ENCODE data around the gene THADA. TPM values are rescaled to one million over a fixed set of nuclear protein-coding genes. Genes with fewer than 3 reads are reported as not detected.
"Not testable (repeated sequence)": the region's sequence is repeated elsewhere in the genome, so short reads cannot be mapped to it uniquely, and the experiment has no call there.

The THADA gene
- total RNA-seq, 1 experiment from 2014 or later, result 23.7 TPM

- no peaks in the 10 kb centered on the region for H3K27me3 ChIP-seq (ENCODE audit: control insufficient read depth, insufficient read depth, low read length)
- no peak for DNase-seq
- H3K36me3 ChIP-seq (replicated peaks; ENCODE audit: control insufficient read depth, insufficient read depth, low read length), result no peaks in the 10 kb centered on the region
- no peak overlapping the region for H3K4me3 ChIP-seq (ENCODE audit: insufficient read depth, low read depth, low read length)
Measured at GRCh38 chr2:43311276-43311675, 284.6 kb downstream of the THADA start.

- no peak overlapping the region for H3K4me3 ChIP-seq (ENCODE audit: insufficient read depth, low read depth, low read length)
Measured at GRCh38 chr2:43309935-43310334, 285.9 kb downstream of the THADA start.

GRCh38 chr2:43307973-43308372 is 287.9 kb downstream of the THADA start:
- Histone ChIP-seq H3K27me3 (ENCODE audit: control insufficient read depth, insufficient read depth, low read length) (no peaks in the 10 kb centered on the region), H3K36me3 (replicated peaks; ENCODE audit: control insufficient read depth, insufficient read depth, low read length) (no peaks in the 10 kb centered on the region), H3K4me3 (ENCODE audit: insufficient read depth, low read depth, low read length) (no peak overlapping the region)
- DNase-seq, result no peak

More at GRCh38 chr2:43309935-43310334, 285.9 kb downstream of the THADA start:
- Histone ChIP-seq H3K36me3 (replicated peaks; ENCODE audit: control insufficient read depth, insufficient read depth, low read length) (no peaks in the 10 kb centered on the region), H3K27me3 (ENCODE audit: control insufficient read depth, insufficient read depth, low read length) (no peaks in the 10 kb centered on the region)
- no peak for DNase-seq

GRCh38 chr2:43307046-43307445 is 288.8 kb downstream of the THADA start:
- Histone ChIP-seq H3K4me3 (ENCODE audit: insufficient read depth, low read depth, low read length) (no peak overlapping the region), H3K36me3 (replicated peaks; ENCODE audit: control insufficient read depth, insufficient read depth, low read length) (no peaks in the 10 kb centered on the region), H3K27me3 (ENCODE audit: control insufficient read depth, insufficient read depth, low read length) (no peaks in the 10 kb centered on the region)
- DNase-seq, result no peak

GRCh38 chr2:43306197-43306596 is 289.6 kb downstream of the THADA start:
- DNase-seq, result no peak
- no peaks in the 10 kb centered on the region for H3K27me3 ChIP-seq (ENCODE audit: control insufficient read depth, insufficient read depth, low read length)
- no peak overlapping the region for H3K4me3 ChIP-seq (ENCODE audit: insufficient read depth, low read depth, low read length)
- H3K36me3 ChIP-seq (replicated peaks; ENCODE audit: control insufficient read depth, insufficient read depth, low read length), result no peaks in the 10 kb centered on the region

- Histone ChIP-seq H3K27me3 (ENCODE audit: control insufficient read depth, insufficient read depth, low read length) (no peaks in the 10 kb centered on the region), H3K36me3 (replicated peaks; ENCODE audit: control insufficient read depth, insufficient read depth, low read length) (no peaks in the 10 kb centered on the region), H3K4me3 (ENCODE audit: insufficient read depth, low read depth, low read length) (no peak overlapping the region)
- no peak for DNase-seq
Measured at GRCh38 chr2:43305517-43305916, 290.3 kb downstream of the THADA start.

- Histone ChIP-seq H3K36me3 (replicated peaks; ENCODE audit: control insufficient read depth, insufficient read depth, low read length) (no peaks in the 10 kb centered on the region), H3K4me3 (ENCODE audit: insufficient read depth, low read depth, low read length) (no peak overlapping the region), H3K27me3 (ENCODE audit: control insufficient read depth, insufficient read depth, low read length) (no peaks in the 10 kb centered on the region)
- no peak for DNase-seq
Measured at GRCh38 chr2:43305012-43305411, 290.8 kb downstream of the THADA start.

- DNase-seq, result no peak
- no peak overlapping the region for H3K4me3 ChIP-seq (ENCODE audit: insufficient read depth, low read depth, low read length)
- H3K27me3 ChIP-seq (ENCODE audit: control insufficient read depth, insufficient read depth, low read length), result no peaks in the 10 kb centered on the region
- no peaks in the 10 kb centered on the region for H3K36me3 ChIP-seq (replicated peaks; ENCODE audit: control insufficient read depth, insufficient read depth, low read length)
Measured at GRCh38 chr2:43303889-43304288, 291.9 kb downstream of the THADA start.

- Histone ChIP-seq H3K27me3 (ENCODE audit: control insufficient read depth, insufficient read depth, low read length) (no peaks in the 10 kb centered on the region), H3K4me3 (ENCODE audit: insufficient read depth, low read depth, low read length) (no peak overlapping the region), H3K36me3 (replicated peaks; ENCODE audit: control insufficient read depth, insufficient read depth, low read length) (no peaks in the 10 kb centered on the region)
- DNase-seq, result no peak
Measured at GRCh38 chr2:43302961-43303494, 292.8 kb downstream of the THADA start.

- H3K4me3 ChIP-seq (ENCODE audit: insufficient read depth, low read depth, low read length), result no peak overlapping the region
- DNase-seq, result no peak
Measured at GRCh38 chr2:43302182-43302960, 293.5 kb downstream of the THADA start.

GRCh38 chr2:43300781-43301583 is 294.9 kb downstream of the THADA start:
- no peak for DNase-seq
- Histone ChIP-seq H3K4me3 (ENCODE audit: insufficient read depth, low read depth, low read length) (no peak overlapping the region), H3K36me3 (replicated peaks; ENCODE audit: control insufficient read depth, insufficient read depth, low read length) (no peaks in the 10 kb centered on the region), H3K27me3 (ENCODE audit: control insufficient read depth, insufficient read depth, low read length) (no peaks in the 10 kb centered on the region)

More at GRCh38 chr2:43302182-43302960, 293.5 kb downstream of the THADA start:
- Histone ChIP-seq H3K27me3 (ENCODE audit: control insufficient read depth, insufficient read depth, low read length) (no peaks in the 10 kb centered on the region), H3K36me3 (replicated peaks; ENCODE audit: control insufficient read depth, insufficient read depth, low read length) (no peaks in the 10 kb centered on the region)

GRCh38 chr2:43300222-43300621 is 295.6 kb downstream of the THADA start:
- no peak for DNase-seq
- Histone ChIP-seq H3K4me3 (ENCODE audit: insufficient read depth, low read depth, low read length) (no peak overlapping the region), H3K36me3 (replicated peaks; ENCODE audit: control insufficient read depth, insufficient read depth, low read length) (no peaks in the 10 kb centered on the region), H3K27me3 (ENCODE audit: control insufficient read depth, insufficient read depth, low read length) (no peaks in the 10 kb centered on the region)

GRCh38 chr2:43298500-43298899 is 297.3 kb downstream of the THADA start:
- no peaks in the 10 kb centered on the region for H3K27me3 ChIP-seq (ENCODE audit: control insufficient read depth, insufficient read depth, low read length)
- H3K36me3 ChIP-seq (replicated peaks; ENCODE audit: control insufficient read depth, insufficient read depth, low read length), result no peaks in the 10 kb centered on the region
- no peak for DNase-seq
- H3K4me3 ChIP-seq (ENCODE audit: insufficient read depth, low read depth, low read length), result no peak overlapping the region

GRCh38 chr2:43297740-43298139 is 298.1 kb downstream of the THADA start:
- not testable (repeated sequence) for H3K27me3 ChIP-seq (ENCODE audit: control insufficient read depth, insufficient read depth, low read length); H3K36me3 ChIP-seq (replicated peaks; ENCODE audit: control insufficient read depth, insufficient read depth, low read length); H3K4me3 ChIP-seq (ENCODE audit: insufficient read depth, low read depth, low read length); DNase-seq

Data from H7 (cell line).